Measurements from ENCODE around the gene LAMP1.

GRCh38 chr13:113359571-113359970 is 62.5 kb downstream of the LAMP1 start:
- no peak for TF ChIP-seq RFX5 (IDR thresholded peaks at IDR 0.05; ENCODE audit: low read length)
- TF ChIP-seq CHD2 (IDR thresholded peaks at IDR 0.05; ENCODE audit: low read length, partially characterized antibody) = no peak
